ENCODE results near the gene KIF24. TPM values are rescaled to one million over a fixed set of nuclear protein-coding genes. Genes with fewer than 3 reads are reported as not detected.

KIF24 gene
- polyA plus RNA-seq, 1 of the 3 experiments (the other 2 are of a cell fraction): 1.2 TPM

GRCh38 chr9:34335376-34335775, 6.3 kb upstream of the KIF24 start (continued):
- TF ChIP-seq USF2 (IDR thresholded peaks at IDR 0.05; ENCODE audit: borderline replicate concordance, low read depth, low read length) (no peak), CTCF (IDR thresholded peaks at IDR 0.05) (no peak), TCF12 (IDR thresholded peaks at IDR 0.05) (no peak), MXI1 (IDR thresholded peaks at IDR 0.05; ENCODE audit: low read depth, low read length) (no peak)

- H3K27ac ChIP-seq (ENCODE audit: low read depth in 2 of 2, low read length in 1 of 2): no peak overlapping the region
- ChIA-PET CTCF (interaction anchor here (0.8 to 6.7 kb wide), 9 partner anchors 10 to 299 kb away, joined by 3 to 149 read pairs (median 12); partner anchors contain the start of gene MYORG), POLR2A (no interaction called here)
- no peak overlapping the region for H2AFZ ChIP-seq (ENCODE audit: low read depth)
- H3K4me1 ChIP-seq (ENCODE audit: control insufficient read depth in 1 of 2, insufficient read depth in 2 of 2, low read depth in 1 of 2, low read length in 1 of 2): peaks cover 0 to 4% of the 10 kb centered on the region in 2 experiments; a peak in 1 of 4 replicates
- 95% methylated on average over 2 of the region's 2 CpGs for WGBS (ENCODE audit: low lambda C conversion rate)
- H3K9me3 ChIP-seq: no peaks in the 10 kb centered on the region
- no peaks in the 10 kb centered on the region for H3K9me2 ChIP-seq
- H3K4me2 ChIP-seq: no peak overlapping the region
- H3K36me3 ChIP-seq (replicated peaks in 1 of 2; ENCODE audit: control insufficient read depth in 1 of 2, insufficient read depth in 2 of 2, low read length in 1 of 2): peaks cover 15% of the 10 kb centered on the region in 2 experiments
- H3F3A ChIP-seq (replicated peaks; ENCODE audit: insufficient read depth): peaks cover 6% of the 10 kb centered on the region
- H4K20me1 ChIP-seq (ENCODE audit: insufficient read depth): no peaks in the 10 kb centered on the region; the same call in 1 of the 2 replicates
- no peak for DNase-seq
- H3K9ac ChIP-seq: no peak overlapping the region
- no peaks in the 10 kb centered on the region for H3K27me3 ChIP-seq (ENCODE audit: insufficient read depth)
- TF ChIP-seq EP300 (IDR thresholded peaks at IDR 0.05; ENCODE audit: borderline replicate concordance in 1 of 2, low read depth in 1 of 2, low read length in 1 of 2) (no peak), NFIC (IDR thresholded peaks at IDR 0.05; ENCODE audit: borderline replicate concordance) (no peak), TAF1 (IDR thresholded peaks at IDR 0.05; ENCODE audit: borderline replicate concordance, low read depth, low read length) (no peak), MXI1 (IDR thresholded peaks at IDR 0.05; ENCODE audit: low read depth, low read length) (no peak), GABPA (IDR thresholded peaks at IDR 0.05; ENCODE audit: low read depth) (no peak), RCOR1 (IDR thresholded peaks at IDR 0.05; ENCODE audit: low read length) (no peak), ELF1 (IDR thresholded peaks at IDR 0.05) (no peak), RFX5 (IDR thresholded peaks at IDR 0.05; ENCODE audit: low read length) (no peak), MEF2A (IDR thresholded peaks at IDR 0.05; ENCODE audit: borderline replicate concordance, low read depth) (no peak), TCF12 (IDR thresholded peaks at IDR 0.05) (no peak), GATA2 (CRISPR knock-in tag; IDR thresholded peaks at IDR 0.05) (no peak)
- H3K4me3 ChIP-seq (ENCODE audit: low read depth in 2 of 2, low read length in 1 of 2): no peak overlapping the region
- peaks cover 43% of the 10 kb centered on the region; the same call in 1 of the 2 replicates for H3K79me2 ChIP-seq (ENCODE audit: insufficient read depth)
Measured at GRCh38 chr9:34334916-34335315, 5.8 kb upstream of the KIF24 start.

- TF ChIP-seq YY1 (IDR thresholded peaks at IDR 0.05; ENCODE audit: low read depth): no peak
- no peak for TF ChIP-seq NRF1 (IDR thresholded peaks at IDR 0.05; ENCODE audit: low read depth, low read length)
- Histone ChIP-seq H3K36me3 (replicated peaks in 1 of 2; ENCODE audit: control insufficient read depth in 1 of 2, insufficient read depth in 2 of 2, low read length in 1 of 2) (peaks cover 12 to 15% of the 10 kb centered on the region in 2 experiments), H3K9me3 (no peaks in the 10 kb centered on the region), H3K27ac (ENCODE audit: low read depth in 2 of 2, low read length in 1 of 2) (no peak overlapping the region), H4K20me1 (ENCODE audit: insufficient read depth) (no peaks in the 10 kb centered on the region; the same call in 1 of the 2 replicates), H3K4me2 (no peak overlapping the region), H3K4me3 (ENCODE audit: low read depth in 2 of 2, low read length in 1 of 2) (no peak overlapping the region), H3F3A (replicated peaks; ENCODE audit: insufficient read depth) (peaks cover 6% of the 10 kb centered on the region), H3K27me3 (ENCODE audit: insufficient read depth) (no peaks in the 10 kb centered on the region), H3K79me2 (ENCODE audit: insufficient read depth) (peaks cover 46% of the 10 kb centered on the region; the same call in 1 of the 2 replicates), H2AFZ (ENCODE audit: low read depth) (no peak overlapping the region), H3K9ac (no peak overlapping the region), H3K9me2 (no peaks in the 10 kb centered on the region), H3K4me1 (ENCODE audit: control insufficient read depth in 1 of 2, insufficient read depth in 2 of 2, low read depth in 1 of 2, low read length in 1 of 2) (peaks cover 0 to 4% of the 10 kb centered on the region in 2 experiments; a peak in 1 of 4 replicates)
- ChIA-PET POLR2A (no interaction called here), CTCF (interaction anchor here (1.2 to 6.7 kb wide), 10 partner anchors 9 to 299 kb away, joined by 3 to 149 read pairs (median 22); partner anchors contain the start of gene MYORG)
- 100% methylated on average over 1 of the region's 1 CpG for WGBS (ENCODE audit: low lambda C conversion rate)
- no peak for DNase-seq
Measured at GRCh38 chr9:34334337-34334824, 5.3 kb upstream of the KIF24 start.
